Body of pancreas (tissue), 4 donors: Measurements from ENCODE around the gene PROZ. TPM values are rescaled to one million over a fixed set of nuclear protein-coding genes. Genes with fewer than 3 reads are reported as not detected.

Experiments used
- ATAC-seq: fragments of 150-250 bp; one replicate; pipeline ENCODE4 v1.9.1; 2016
- DNase-seq, 4 donors: peaks; one replicate each; pipeline ENCODE4 v3.0.0-alpha.2; 2019
- H3K27ac ChIP-seq, 4 donors: fragments of 200-600 bp; sonication (generic); 1 replicate in 3 of 4; 2 replicates in 1 of 4; pipeline versions ENCODE4 v1.5.1 to v1.6.1; 2016 to 2019; ENCODE audit warnings: mild to moderate bottlenecking in 1 of 4, mixed read lengths in 1 of 4, moderate library complexity in 1 of 4
- H3K27me3 ChIP-seq, 2 donors: fragments of 200-600 bp; sonication (generic); one replicate each; pipeline ENCODE4 v1.6.0; 2016; ENCODE audit warnings: mild to moderate bottlenecking in 1 of 2
- H3K36me3 ChIP-seq, 2 donors: fragments of 200-600 bp; sonication (generic); replicated peaks in 1 of 2; 2 replicates each; pipeline ENCODE4 v1.5.1; 2016; ENCODE audit warnings: low read depth in 2 of 2; ENCODE audit not compliant: insufficient read depth in 1 of 2
- H3K4me1 ChIP-seq: fragments of 200-600 bp; sonication (generic); one replicate; pipeline ENCODE4 v1.6.0; 2016
- H3K4me3 ChIP-seq, 2 donors: fragments of 200-600 bp; sonication (generic); 1 replicate in 1 of 2; 2 replicates in 1 of 2; pipeline ENCODE4 v1.5.1; 2016 to 2019
- H3K9me3 ChIP-seq, 3 donors: fragments of 200-600 bp; sonication (generic); 1 replicate in 2 of 3; 2 replicates in 1 of 3; pipeline ENCODE4 v1.5.1; 2016
- POLR2A ChIP-seq, 3 donors: fragments of 450-650 bp; IDR thresholded peaks; one replicate each; pipeline ENCODE4 v1.6.1; 2016; ENCODE audit warnings: antibody characterized with exemption in 3 of 3, mild to moderate bottlenecking in 2 of 3
- WGBS, 2 donors: methylation state at CpG; one replicate each; pipeline ENCODE4 v1.1.5; 2017; 5-methylcytosine and 5-hydroxymethylcytosine counted together
- intact Hi-C: fragments of 100-400 bp; cut with DNase I; formaldehyde crosslinking; loops from one replicate; pipeline ENCODE4 v1.15.1; 2023
- total RNA-seq, 2 donors: library from RNA; depleted of rRNA; stranded (reverse); fragments of >200 nt; gene quantifications; one replicate each; pipeline ENCODE4 v1.1.0, GENCODE V29; 2016
- TF ChIP-seq, protein P1 (sequence below), 7 experiments: fragments of 450-650 bp in 4 of 7; fragments of 200-600 bp in 3 of 7; sonication (generic) in 3 of 7; IDR thresholded peaks; one replicate each; pipeline ENCODE4 v1.5.1; 2016 to 2019; ENCODE audit warnings: antibody characterized with exemption in 7 of 7

Gene PROZ
- total RNA-seq, 2 donors from 2014 or later: not detected

DNA sequence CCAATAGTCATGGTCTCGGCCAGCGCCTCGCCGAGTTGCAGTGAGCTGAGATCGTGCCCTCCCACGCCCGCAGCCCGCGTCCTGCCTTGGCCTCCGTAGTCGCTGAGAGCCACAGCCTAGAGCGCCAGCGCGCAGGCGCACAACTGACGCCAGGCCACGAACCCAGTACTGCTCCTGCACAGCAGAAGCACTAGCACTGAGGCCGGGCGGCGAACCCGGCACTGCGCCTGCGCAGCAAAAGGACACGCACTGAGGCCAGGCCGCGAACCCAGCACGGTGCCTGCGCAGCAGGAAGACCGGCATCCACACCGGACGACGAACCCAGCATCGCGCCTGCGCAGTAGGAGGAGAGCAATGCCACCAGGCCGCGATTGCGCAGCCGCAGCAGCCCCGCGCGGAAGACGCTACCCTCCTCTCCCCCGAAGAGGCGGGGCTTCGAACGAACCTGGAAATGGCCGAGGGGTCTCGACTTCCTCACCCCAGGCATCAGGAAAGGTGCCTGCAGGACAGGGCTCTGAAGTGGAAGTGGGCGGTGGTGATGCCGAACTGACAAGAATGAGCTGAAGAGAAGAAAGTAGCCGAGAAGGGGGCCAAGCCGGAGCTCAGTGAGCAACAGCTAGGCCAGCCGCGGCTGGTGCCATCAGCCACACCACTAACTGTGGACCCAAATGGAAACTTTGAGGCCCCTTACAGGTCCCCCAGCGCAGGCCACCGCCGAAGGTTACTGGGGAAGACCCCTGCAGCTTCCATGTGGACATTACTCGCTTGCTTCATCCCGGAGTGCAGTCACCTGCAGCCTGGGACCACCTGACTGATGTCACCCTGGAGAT is 28.3 kb upstream of the PROZ start:
- Histone ChIP-seq H3K9me3 (no peaks in the 10 kb centered on the region), H3K4me1 (no peaks in the 10 kb centered on the region), H3K27ac (no peak overlapping the region), H3K27me3 (no peaks in the 10 kb centered on the region), H3K36me3 (no peaks in the 10 kb centered on the region), H3K4me3 (no peak overlapping the region)
- TF ChIP-seq, protein P1, sequence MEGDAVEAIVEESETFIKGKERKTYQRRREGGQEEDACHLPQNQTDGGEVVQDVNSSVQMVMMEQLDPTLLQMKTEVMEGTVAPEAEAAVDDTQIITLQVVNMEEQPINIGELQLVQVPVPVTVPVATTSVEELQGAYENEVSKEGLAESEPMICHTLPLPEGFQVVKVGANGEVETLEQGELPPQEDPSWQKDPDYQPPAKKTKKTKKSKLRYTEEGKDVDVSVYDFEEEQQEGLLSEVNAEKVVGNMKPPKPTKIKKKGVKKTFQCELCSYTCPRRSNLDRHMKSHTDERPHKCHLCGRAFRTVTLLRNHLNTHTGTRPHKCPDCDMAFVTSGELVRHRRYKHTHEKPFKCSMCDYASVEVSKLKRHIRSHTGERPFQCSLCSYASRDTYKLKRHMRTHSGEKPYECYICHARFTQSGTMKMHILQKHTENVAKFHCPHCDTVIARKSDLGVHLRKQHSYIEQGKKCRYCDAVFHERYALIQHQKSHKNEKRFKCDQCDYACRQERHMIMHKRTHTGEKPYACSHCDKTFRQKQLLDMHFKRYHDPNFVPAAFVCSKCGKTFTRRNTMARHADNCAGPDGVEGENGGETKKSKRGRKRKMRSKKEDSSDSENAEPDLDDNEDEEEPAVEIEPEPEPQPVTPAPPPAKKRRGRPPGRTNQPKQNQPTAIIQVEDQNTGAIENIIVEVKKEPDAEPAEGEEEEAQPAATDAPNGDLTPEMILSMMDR (IDR thresholded peaks at IDR 0.05): no peak
- TF ChIP-seq POLR2A (IDR thresholded peaks at IDR 0.05): no peak
- WGBS, 2 donors: 39 to 75% methylated on average over 16 to 55 of the region's 60 CpGs
- intact Hi-C loops: no loop called here
- ATAC-seq: peak; percentile 24
- peak in 1 of 4 donors; percentile 5 for DNase-seq

DNA sequence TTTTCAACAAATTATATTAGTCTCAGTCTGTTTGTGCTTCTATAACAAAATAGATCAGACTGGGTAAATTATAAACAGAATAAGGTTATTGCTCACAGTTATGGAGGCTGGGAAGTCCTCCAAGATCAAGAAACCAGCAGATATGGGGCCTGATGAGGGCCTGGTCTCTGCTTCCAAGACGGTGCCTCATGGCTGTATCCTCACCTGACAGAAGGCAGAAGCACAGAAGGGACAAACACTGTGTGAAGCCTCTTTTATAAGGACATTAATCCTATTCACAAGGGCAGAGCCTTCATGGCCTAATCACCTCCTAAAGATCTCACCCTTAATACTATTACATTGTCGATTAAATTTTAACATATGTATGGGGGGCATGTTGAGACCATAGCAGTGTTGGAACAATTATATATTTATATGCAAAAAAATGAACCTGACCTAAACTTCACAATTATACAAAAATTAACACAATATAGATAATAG is 23.1 kb upstream of the PROZ start:
- no peak overlapping the region for H3K27ac ChIP-seq
- no peak overlapping the region for H3K4me3 ChIP-seq
- ATAC-seq: no peak
- TF ChIP-seq POLR2A (IDR thresholded peaks at IDR 0.05): no peak
- TF ChIP-seq, protein P1 (IDR thresholded peaks at IDR 0.05): no peak
- 65 to 68% methylated on average over 2 of the region's 2 CpGs for WGBS, 2 donors
- H3K4me1 ChIP-seq: no peaks in the 10 kb centered on the region
- intact Hi-C loops: no loop called here
- no peaks in the 10 kb centered on the region for H3K27me3 ChIP-seq
- H3K9me3 ChIP-seq: no peaks in the 10 kb centered on the region
- no peaks in the 10 kb centered on the region for H3K36me3 ChIP-seq
- no peak for DNase-seq

DNA sequence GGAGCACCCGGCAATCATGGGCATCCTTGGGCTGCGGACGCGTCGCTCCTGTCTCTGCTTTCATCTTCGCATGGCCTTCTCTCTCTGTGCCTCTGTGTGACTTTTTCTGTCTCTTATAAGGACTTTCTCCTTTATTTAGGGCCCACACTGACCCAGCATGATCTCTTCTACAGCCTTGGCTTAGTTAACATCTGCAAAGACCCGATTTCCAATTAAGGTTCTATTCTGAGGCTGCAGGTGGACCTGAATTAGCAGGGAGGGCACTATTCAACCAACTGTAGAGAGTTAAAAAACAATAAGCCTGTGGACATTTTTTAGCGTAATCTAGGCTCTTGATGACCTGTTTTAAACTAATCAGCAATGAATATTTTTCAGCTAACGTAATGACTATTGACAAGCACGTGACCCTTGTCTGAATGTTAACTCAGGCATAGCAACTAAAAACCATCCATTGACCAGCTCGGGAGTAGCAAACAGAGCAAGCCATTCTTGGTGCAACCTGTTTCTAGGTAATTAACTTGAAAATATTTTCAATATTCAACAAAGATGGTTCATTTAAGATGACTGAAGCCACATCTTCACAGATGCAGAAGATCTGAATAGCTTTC is 20.7 kb upstream of the PROZ start:
- no peak overlapping the region for H3K4me3 ChIP-seq
- DNase-seq (no peak), ATAC-seq (peak; percentile 81)
- H3K4me1 ChIP-seq: no peaks in the 10 kb centered on the region
- TF ChIP-seq, protein P1 (IDR thresholded peaks at IDR 0.05): no peak
- TF ChIP-seq POLR2A (IDR thresholded peaks at IDR 0.05): peak in 1 of 3 donors; percentile 14
- WGBS, 2 donors: 69 to 74% methylated on average over 11 of the region's 11 CpGs
- H3K27me3 ChIP-seq: no peaks in the 10 kb centered on the region
- intact Hi-C loops: no loop called here
- H3K36me3 ChIP-seq: no peaks in the 10 kb centered on the region
- no peaks in the 10 kb centered on the region for H3K9me3 ChIP-seq
- peak overlapping the region in 2 of 4 donors; percentile 13 to 50 for H3K27ac ChIP-seq

DNA sequence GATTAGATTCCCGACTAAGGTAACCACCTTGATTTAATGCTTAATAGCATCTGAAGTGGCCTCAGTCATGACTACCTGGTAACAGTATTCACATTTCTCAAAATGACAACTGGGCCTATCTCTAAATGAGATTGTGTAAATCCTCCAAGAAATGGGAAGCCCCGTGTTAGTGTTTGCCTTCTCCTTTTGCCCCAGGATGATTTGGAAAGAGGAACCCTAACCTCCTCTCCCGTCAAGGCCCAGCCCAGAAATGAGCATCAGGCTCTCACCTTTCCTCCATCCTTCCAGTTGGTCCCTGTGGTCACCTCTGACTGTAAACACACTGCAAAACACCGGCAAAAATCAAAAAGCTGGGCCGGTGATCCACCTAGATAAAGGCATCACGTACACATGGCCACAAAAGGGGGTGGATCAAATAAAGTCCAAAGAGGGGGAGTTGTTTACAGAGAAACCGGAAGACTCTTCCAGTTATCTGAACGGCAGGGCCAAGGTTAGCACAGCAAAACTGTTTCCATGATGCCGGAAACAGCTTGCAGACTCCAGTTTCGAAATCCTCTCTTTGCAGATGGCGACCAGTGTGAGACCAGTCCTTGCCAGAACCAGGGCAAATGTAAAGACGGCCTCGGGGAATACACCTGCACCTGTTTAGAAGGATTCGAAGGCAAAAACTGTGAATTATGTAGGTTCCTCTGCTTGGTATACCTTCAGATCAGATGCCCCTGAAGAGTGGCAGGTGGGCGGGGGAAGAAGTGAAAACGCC is 19.5 kb upstream of the PROZ start:
- Histone ChIP-seq H3K9me3 (no peaks in the 10 kb centered on the region), H3K4me1 (no peaks in the 10 kb centered on the region), H3K4me3 (no peak overlapping the region), H3K27ac (no peak overlapping the region), H3K27me3 (no peaks in the 10 kb centered on the region), H3K36me3 (no peaks in the 10 kb centered on the region)
- DNase-seq (peak in 1 of 4 donors; percentile 3), ATAC-seq (no peak)
- WGBS, 2 donors: 63 to 74% methylated on average over 16 of the region's 16 CpGs
- TF ChIP-seq POLR2A (IDR thresholded peaks at IDR 0.05): no peak
- TF ChIP-seq, protein P1 (IDR thresholded peaks at IDR 0.05): no peak
- intact Hi-C loops: no loop called here
